ENCODE measurements around the gene ARF1.

ARF1 gene

GRCh38 chr1:228123505-228123904 lies 41.0 kb downstream of the ARF1 start:
- no peak for DNase-seq (ENCODE audit: low spot score)

- DNase-seq (ENCODE audit: low spot score), result no peak
These were observed 42.7 kb downstream of the ARF1 start for GRCh38 chr1:228125185-228125584.

- DNase-seq (ENCODE audit: low spot score), result no peak
These were observed 49.3 kb downstream of the ARF1 start for GRCh38 chr1:228131766-228132165.

- no peak for DNase-seq (ENCODE audit: low spot score)
These were observed 52.1 kb downstream of the ARF1 start for GRCh38 chr1:228134591-228134990.

GRCh38 chr1:228136901-228137300 lies 54.4 kb downstream of the ARF1 start:
- DNase-seq (ENCODE audit: low spot score), result peak; percentile 32

GRCh38 chr1:228139406-228139930 lies 57.0 kb downstream of the ARF1 start:
- DNase-seq (ENCODE audit: low spot score), result no peak

GRCh38 chr1:228139931-228140723 lies 57.6 kb downstream of the ARF1 start, which contains the start of gene GUK1:
GUK1 (plus strand) TSS chr1:228140279; CDS start chr1:228140303, 24 bp downstream.
- peak; percentile 100 for DNase-seq (ENCODE audit: low spot score)

- no peak for DNase-seq (ENCODE audit: low spot score)
These were observed 58.3 kb downstream of the ARF1 start for GRCh38 chr1:228140724-228141225.

GRCh38 chr1:228141226-228142044 lies 58.9 kb downstream of the ARF1 start:
- peak; percentile 71 for DNase-seq (ENCODE audit: low spot score)

GRCh38 chr1:228142155-228142691 lies 59.7 kb downstream of the ARF1 start:
- no peak for DNase-seq (ENCODE audit: low spot score)

- DNase-seq (ENCODE audit: low spot score), result no peak
These were observed 60.2 kb downstream of the ARF1 start for GRCh38 chr1:228142701-228143136.

- no peak for DNase-seq (ENCODE audit: low spot score)
These were observed 61.1 kb downstream of the ARF1 start for GRCh38 chr1:228143480-228144192.

- no peak for DNase-seq (ENCODE audit: low spot score)
These were observed 61.9 kb downstream of the ARF1 start for GRCh38 chr1:228144193-228144992.

GRCh38 chr1:228144993-228145343 lies 62.5 kb downstream of the ARF1 start:
- no peak for DNase-seq (ENCODE audit: low spot score)

GRCh38 chr1:228145463-228146416 lies 63.2 kb downstream of the ARF1 start:
- DNase-seq (ENCODE audit: low spot score), result no peak

GRCh38 chr1:228146417-228147150 lies 64.1 kb downstream of the ARF1 start:
- DNase-seq (ENCODE audit: low spot score), result no peak

GRCh38 chr1:228147151-228147693 lies 64.7 kb downstream of the ARF1 start:
- DNase-seq (ENCODE audit: low spot score), result no peak

GRCh38 chr1:228147768-228148167 lies 65.3 kb downstream of the ARF1 start:
- DNase-seq (ENCODE audit: low spot score), result no peak
